ENCODE data around the gene RHOBTB1.

RHOBTB1 gene

GRCh38 chr10:60940446-60940845 is 3.5 kb downstream of the RHOBTB1 start:
- no peak for TF ChIP-seq EP300 (IDR thresholded peaks at IDR 0.05; ENCODE audit: borderline replicate concordance)

DNA sequence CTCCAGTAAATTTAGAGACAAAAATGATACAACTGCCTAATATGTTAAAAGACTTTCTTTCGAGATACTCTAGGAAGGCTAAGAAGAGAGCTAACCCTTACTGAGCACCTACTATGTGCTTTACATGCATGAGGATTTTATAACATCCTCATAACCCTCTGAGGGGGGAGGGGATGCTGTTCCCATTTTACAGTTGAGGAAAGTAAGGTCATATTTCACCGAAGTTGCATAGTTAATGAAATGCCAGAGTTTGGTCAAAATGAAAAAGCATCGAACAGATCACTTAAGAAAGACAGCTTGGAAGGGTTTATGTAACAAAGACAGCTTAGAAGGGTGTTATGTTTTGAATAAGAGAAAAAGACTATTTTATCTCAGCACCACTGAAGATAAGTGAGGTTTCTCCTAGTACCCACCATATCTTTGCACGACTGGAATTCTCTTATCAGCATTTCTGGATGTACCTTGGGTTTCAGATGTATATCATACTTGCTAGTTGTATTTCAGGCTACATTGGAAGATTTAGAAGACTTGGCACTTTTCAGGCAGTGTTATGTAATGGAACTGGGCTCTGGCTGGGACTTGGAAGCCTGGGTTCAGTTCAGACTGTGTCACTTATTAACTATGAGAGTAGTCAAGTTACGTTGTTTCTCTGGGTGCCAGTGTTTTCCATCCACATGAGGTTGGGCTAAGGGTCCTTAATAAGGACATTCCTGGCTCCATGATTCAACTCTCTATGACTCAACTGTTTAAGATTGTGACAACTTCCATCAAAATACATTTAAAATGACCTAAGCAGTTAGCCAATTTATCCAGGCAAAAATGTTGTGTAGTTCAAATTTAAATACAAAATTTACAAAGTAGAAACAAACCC is 6.0 kb downstream of the RHOBTB1 start:
- TF ChIP-seq CREB1 (IDR thresholded peaks at IDR 0.05; ENCODE audit: low read depth) = no peak
- no peak for TF ChIP-seq TEAD4 (IDR thresholded peaks at IDR 0.05)
- TF ChIP-seq EP300 (IDR thresholded peaks at IDR 0.05; ENCODE audit: borderline replicate concordance) = no peak
- TF ChIP-seq, protein P1, sequence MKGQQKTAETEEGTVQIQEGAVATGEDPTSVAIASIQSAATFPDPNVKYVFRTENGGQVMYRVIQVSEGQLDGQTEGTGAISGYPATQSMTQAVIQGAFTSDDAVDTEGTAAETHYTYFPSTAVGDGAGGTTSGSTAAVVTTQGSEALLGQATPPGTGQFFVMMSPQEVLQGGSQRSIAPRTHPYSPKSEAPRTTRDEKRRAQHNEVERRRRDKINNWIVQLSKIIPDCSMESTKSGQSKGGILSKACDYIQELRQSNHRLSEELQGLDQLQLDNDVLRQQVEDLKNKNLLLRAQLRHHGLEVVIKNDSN (IDR thresholded peaks at IDR 0.05) = no peak
- no peak for TF ChIP-seq ZBTB7A (IDR thresholded peaks at IDR 0.05; ENCODE audit: low read depth)
- TF ChIP-seq, protein P2, sequence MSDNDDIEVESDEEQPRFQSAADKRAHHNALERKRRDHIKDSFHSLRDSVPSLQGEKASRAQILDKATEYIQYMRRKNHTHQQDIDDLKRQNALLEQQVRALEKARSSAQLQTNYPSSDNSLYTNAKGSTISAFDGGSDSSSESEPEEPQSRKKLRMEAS (IDR thresholded peaks at IDR 0.05) = no peak
- no peak for TF ChIP-seq CEBPB (IDR thresholded peaks at IDR 0.05)
- TF ChIP-seq NFIC (IDR thresholded peaks at IDR 0.05) = no peak
- TF ChIP-seq FOXM1 (IDR thresholded peaks at IDR 0.05; ENCODE audit: borderline replicate concordance, low read depth) = no peak
- no peak for TF ChIP-seq REST (IDR thresholded peaks at IDR 0.05; ENCODE audit: low read depth)
- no peak for TF ChIP-seq TCF12 (IDR thresholded peaks at IDR 0.05; ENCODE audit: low read depth)
- no peak for TF ChIP-seq EGR1 (IDR thresholded peaks at IDR 0.05)
- no peak for TF ChIP-seq YY1 (IDR thresholded peaks at IDR 0.05; ENCODE audit: low read depth)
- no peak for TF ChIP-seq RAD21 (IDR thresholded peaks at IDR 0.05; ENCODE audit: low read depth)
- TF ChIP-seq TAF1 (IDR thresholded peaks at IDR 0.05; ENCODE audit: low read depth) = no peak

DNA sequence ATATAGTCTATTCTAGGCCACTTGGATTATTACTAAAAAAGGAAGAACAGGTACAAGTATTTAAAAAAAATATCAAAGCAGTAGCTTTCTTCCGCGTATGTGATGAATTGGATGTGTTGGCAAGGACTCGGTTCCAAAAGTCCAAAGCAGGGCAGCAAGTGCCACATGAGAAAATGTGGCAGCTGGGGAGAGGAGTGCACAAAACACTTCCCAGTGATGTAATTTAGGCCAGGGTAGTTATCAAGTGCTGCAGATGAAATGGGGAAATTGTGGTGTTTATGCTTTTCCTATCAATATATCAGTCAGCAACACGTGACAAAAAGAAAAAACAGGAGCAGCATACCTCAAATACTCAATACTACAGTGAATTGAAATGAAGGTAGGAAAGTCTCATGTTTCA is 7.0 kb downstream of the RHOBTB1 start:
- TF ChIP-seq YY1 (IDR thresholded peaks at IDR 0.05; ENCODE audit: low read depth) (no peak), FOXM1 (IDR thresholded peaks at IDR 0.05; ENCODE audit: borderline replicate concordance, low read depth) (no peak), EGR1 (IDR thresholded peaks at IDR 0.05) (no peak), REST (IDR thresholded peaks at IDR 0.05; ENCODE audit: low read depth) (no peak), NFIC (IDR thresholded peaks at IDR 0.05) (no peak), CEBPB (IDR thresholded peaks at IDR 0.05) (no peak), TCF12 (IDR thresholded peaks at IDR 0.05; ENCODE audit: low read depth) (no peak), CREB1 (IDR thresholded peaks at IDR 0.05; ENCODE audit: low read depth) (no peak), ZBTB7A (IDR thresholded peaks at IDR 0.05; ENCODE audit: low read depth) (no peak), RAD21 (IDR thresholded peaks at IDR 0.05; ENCODE audit: low read depth) (no peak), EP300 (IDR thresholded peaks at IDR 0.05; ENCODE audit: borderline replicate concordance) (no peak)
- TF ChIP-seq, protein P1 (IDR thresholded peaks at IDR 0.05) = no peak
- TF ChIP-seq, protein P2 (IDR thresholded peaks at IDR 0.05) = no peak

DNA sequence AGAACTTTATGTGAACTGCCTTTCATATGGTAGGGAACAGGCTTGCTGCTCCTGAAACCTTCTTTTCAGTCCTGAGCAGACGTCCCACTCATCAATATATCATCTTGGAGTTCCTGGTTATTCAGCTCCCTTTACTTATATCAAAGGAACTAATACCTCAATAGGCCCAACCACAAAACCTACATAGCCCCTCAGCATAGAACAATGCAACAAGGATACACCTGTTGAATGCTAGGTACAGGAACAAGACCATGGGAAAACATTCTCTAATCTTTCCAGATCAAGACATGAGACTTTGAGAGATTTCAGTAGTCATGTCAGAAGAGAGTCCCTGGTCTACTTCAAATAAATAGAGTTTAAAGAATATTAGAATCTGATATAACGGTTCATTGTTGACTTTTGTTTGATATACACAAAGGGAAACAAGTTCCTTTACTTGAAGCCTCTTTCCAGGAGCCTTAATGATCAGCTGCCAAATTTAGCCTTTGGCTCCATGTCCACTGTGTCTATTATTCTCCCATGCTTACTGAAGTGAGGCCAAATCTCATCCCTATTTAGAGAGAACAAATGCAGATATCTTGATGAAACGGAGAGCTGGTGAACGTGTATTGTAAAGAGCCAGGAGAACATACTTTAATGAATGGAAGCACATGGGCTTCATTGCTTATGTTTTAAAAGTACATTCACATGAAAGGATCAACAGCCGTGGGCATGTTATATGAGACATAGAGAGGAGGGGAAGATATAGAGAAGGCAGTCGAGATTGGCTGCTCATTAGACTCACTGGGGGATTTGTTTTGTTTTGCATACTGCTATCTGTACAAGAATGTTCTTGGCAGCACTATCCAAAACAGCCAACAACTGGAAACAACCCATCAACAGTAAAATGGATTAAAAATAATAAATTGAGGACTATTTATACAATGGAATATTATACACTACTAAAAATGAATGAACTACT is 9.5 kb downstream of the RHOBTB1 start:
- no peak for TF ChIP-seq RAD21 (IDR thresholded peaks at IDR 0.05; ENCODE audit: low read depth)
- TF ChIP-seq ZBTB7A (IDR thresholded peaks at IDR 0.05; ENCODE audit: low read depth) = no peak
- TF ChIP-seq CEBPB (IDR thresholded peaks at IDR 0.05) = no peak
- no peak for TF ChIP-seq YY1 (IDR thresholded peaks at IDR 0.05; ENCODE audit: low read depth)
- TF ChIP-seq, protein P1 (IDR thresholded peaks at IDR 0.05) = no peak
- TF ChIP-seq NFIC (IDR thresholded peaks at IDR 0.05) = no peak
- no peak for TF ChIP-seq TCF12 (IDR thresholded peaks at IDR 0.05; ENCODE audit: low read depth)
- TF ChIP-seq CREB1 (IDR thresholded peaks at IDR 0.05; ENCODE audit: low read depth) = no peak
- TF ChIP-seq FOXM1 (IDR thresholded peaks at IDR 0.05; ENCODE audit: borderline replicate concordance, low read depth) = no peak
- TF ChIP-seq REST (IDR thresholded peaks at IDR 0.05; ENCODE audit: low read depth) = no peak
- no peak for TF ChIP-seq TAF1 (IDR thresholded peaks at IDR 0.05; ENCODE audit: low read depth)
- TF ChIP-seq, protein P2 (IDR thresholded peaks at IDR 0.05) = no peak
- TF ChIP-seq TEAD4 (IDR thresholded peaks at IDR 0.05) = no peak
- no peak for TF ChIP-seq EGR1 (IDR thresholded peaks at IDR 0.05)
- TF ChIP-seq EP300 (IDR thresholded peaks at IDR 0.05; ENCODE audit: borderline replicate concordance) = no peak

All from Ishikawa (cell line).